Measurements from ENCODE around the gene NKAIN4.

DNA sequence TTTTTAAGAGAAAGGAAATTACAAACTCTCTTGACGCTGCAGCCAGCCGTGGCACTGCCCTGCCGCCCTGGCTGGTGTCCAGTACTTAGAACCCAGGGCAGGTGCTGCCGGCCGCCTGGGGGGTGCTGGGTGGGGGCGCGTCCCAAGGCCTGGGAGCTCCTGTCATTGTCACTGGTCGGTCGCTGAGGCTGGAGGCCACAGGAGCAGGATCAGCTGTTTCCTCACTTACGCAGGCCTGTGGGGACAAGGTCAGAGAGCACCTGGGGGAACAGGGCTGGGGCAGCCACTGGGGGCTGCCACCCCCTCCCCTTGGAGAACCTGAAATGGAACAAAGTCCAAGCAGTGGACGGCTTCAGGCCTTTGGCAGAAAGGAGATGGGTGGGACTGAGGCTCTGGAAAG, 13.0 kb downstream of the NKAIN4 start:
- TF ChIP-seq, protein P1, sequence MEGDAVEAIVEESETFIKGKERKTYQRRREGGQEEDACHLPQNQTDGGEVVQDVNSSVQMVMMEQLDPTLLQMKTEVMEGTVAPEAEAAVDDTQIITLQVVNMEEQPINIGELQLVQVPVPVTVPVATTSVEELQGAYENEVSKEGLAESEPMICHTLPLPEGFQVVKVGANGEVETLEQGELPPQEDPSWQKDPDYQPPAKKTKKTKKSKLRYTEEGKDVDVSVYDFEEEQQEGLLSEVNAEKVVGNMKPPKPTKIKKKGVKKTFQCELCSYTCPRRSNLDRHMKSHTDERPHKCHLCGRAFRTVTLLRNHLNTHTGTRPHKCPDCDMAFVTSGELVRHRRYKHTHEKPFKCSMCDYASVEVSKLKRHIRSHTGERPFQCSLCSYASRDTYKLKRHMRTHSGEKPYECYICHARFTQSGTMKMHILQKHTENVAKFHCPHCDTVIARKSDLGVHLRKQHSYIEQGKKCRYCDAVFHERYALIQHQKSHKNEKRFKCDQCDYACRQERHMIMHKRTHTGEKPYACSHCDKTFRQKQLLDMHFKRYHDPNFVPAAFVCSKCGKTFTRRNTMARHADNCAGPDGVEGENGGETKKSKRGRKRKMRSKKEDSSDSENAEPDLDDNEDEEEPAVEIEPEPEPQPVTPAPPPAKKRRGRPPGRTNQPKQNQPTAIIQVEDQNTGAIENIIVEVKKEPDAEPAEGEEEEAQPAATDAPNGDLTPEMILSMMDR (IDR thresholded peaks at IDR 0.05; ENCODE audit: low read depth, low read length, poor library complexity, severe bottlenecking) = no peak
- no peak for TF ChIP-seq EZH2phosphoT487 (IDR thresholded peaks at IDR 0.05; ENCODE audit: borderline replicate concordance, low read length)

Measured in DOHH2 (cell line).